Lower leg skin (tissue), 3 donors: ENCODE results near the gene PBOV1.

Source experiments
- CTCF ChIP-seq, 3 donors: fragments of 450-650 bp; IDR thresholded peaks; one replicate each; pipeline ENCODE4 v1.5.1; 2016; ENCODE audit warnings: antibody characterized with exemption in 3 of 3, mild to moderate bottlenecking in 3 of 3, moderate library complexity in 2 of 3
- POLR2A ChIP-seq, 2 donors: fragments of 450-650 bp; IDR thresholded peaks; one replicate each; pipeline ENCODE4 v1.6.1; 2016 to 2017; ENCODE audit warnings: antibody characterized with exemption in 2 of 2, mild to moderate bottlenecking in 1 of 2, moderate library complexity in 1 of 2

GRCh38 chr6:138182939-138183789, 35.1 kb downstream of the PBOV1 start:
- TF ChIP-seq CTCF (IDR thresholded peaks at IDR 0.05) (no peak), POLR2A (IDR thresholded peaks at IDR 0.05) (no peak)
